ENCODE measurements around the gene CFAP210.
"Not testable (repeated sequence)": the region's sequence is repeated elsewhere in the genome, so short reads cannot be mapped to it uniquely, and the experiment has no call there.

The CFAP210 gene

GRCh38 chr2:169623235-169623634, 71.0 kb downstream of the CFAP210 start:
- H3K4me3 ChIP-seq (ENCODE audit: low read depth, low read length), result no peak overlapping the region
- TF ChIP-seq CTCF (IDR thresholded peaks at IDR 0.05; ENCODE audit: borderline replicate concordance, insufficient read depth, low read depth, low read length), result no peak

- no peak overlapping the region for H3K4me3 ChIP-seq (ENCODE audit: low read depth, low read length)
- TF ChIP-seq CTCF (IDR thresholded peaks at IDR 0.05; ENCODE audit: borderline replicate concordance, insufficient read depth, low read depth, low read length), result no peak
These were observed 73.7 kb downstream of the CFAP210 start for GRCh38 chr2:169620509-169620908.

GRCh38 chr2:169619946-169620345, 74.3 kb downstream of the CFAP210 start:
- no peak overlapping the region for H3K4me3 ChIP-seq (ENCODE audit: low read depth, low read length)
- TF ChIP-seq CTCF (IDR thresholded peaks at IDR 0.05; ENCODE audit: borderline replicate concordance, insufficient read depth, low read depth, low read length), result no peak

- H3K4me3 ChIP-seq (ENCODE audit: low read depth, low read length), result not testable (repeated sequence)
These were observed 78.2 kb downstream of the CFAP210 start for GRCh38 chr2:169615982-169616381.

GRCh38 chr2:169613876-169614275, 80.3 kb downstream of the CFAP210 start:
- no peak for TF ChIP-seq CTCF (IDR thresholded peaks at IDR 0.05; ENCODE audit: borderline replicate concordance, insufficient read depth, low read depth, low read length)

GRCh38 chr2:169609264-169609663, 84.9 kb downstream of the CFAP210 start:
- no peak overlapping the region for H3K4me3 ChIP-seq (ENCODE audit: low read depth, low read length)
- TF ChIP-seq CTCF (IDR thresholded peaks at IDR 0.05; ENCODE audit: borderline replicate concordance, insufficient read depth, low read depth, low read length), result no peak

More at GRCh38 chr2:169613876-169614275, 80.3 kb downstream of the CFAP210 start:
- H3K4me3 ChIP-seq (ENCODE audit: low read depth, low read length), result no peak overlapping the region

- no peak for TF ChIP-seq CTCF (IDR thresholded peaks at IDR 0.05; ENCODE audit: borderline replicate concordance, insufficient read depth, low read depth, low read length)
- no peak overlapping the region for H3K4me3 ChIP-seq (ENCODE audit: low read depth, low read length)
These were observed 94.6 kb downstream of the CFAP210 start for GRCh38 chr2:169599568-169599967.

- TF ChIP-seq CTCF (IDR thresholded peaks at IDR 0.05; ENCODE audit: borderline replicate concordance, insufficient read depth, low read depth, low read length), result no peak
These were observed 95.2 kb downstream of the CFAP210 start for GRCh38 chr2:169598982-169599381.

GRCh38 chr2:169596546-169596945, 97.7 kb downstream of the CFAP210 start:
- not testable (repeated sequence) for H3K4me3 ChIP-seq (ENCODE audit: low read depth, low read length)

More at GRCh38 chr2:169598982-169599381, 95.2 kb downstream of the CFAP210 start:
- H3K4me3 ChIP-seq (ENCODE audit: low read depth, low read length), result no peak overlapping the region
